WTC11 (cell line): Measurements from ENCODE around the gene DSC3.

Experiments used
- ATF1 ChIP-seq: sonication (generic); formaldehyde crosslinking; IDR thresholded peaks from 2 replicates; pipeline ENCODE4 v1.8.1; 2023; ENCODE audit warnings: mild to moderate bottlenecking, moderate library complexity, missing genetic modification reagents
- CREM ChIP-seq: sonication (generic); formaldehyde crosslinking; IDR thresholded peaks from 2 replicates; pipeline ENCODE4 v1.8.1; 2022; ENCODE audit warnings: mild to moderate bottlenecking, missing genetic modification reagents, moderate library complexity
- HMGXB4 ChIP-seq: sonication (generic); formaldehyde crosslinking; IDR thresholded peaks from 2 replicates; pipeline ENCODE4 v1.8.1; 2023; ENCODE audit warnings: mild to moderate bottlenecking, moderate library complexity, missing genetic modification reagents
- OVOL2 ChIP-seq: fragments of 250-450 bp; sonication (Bioruptor Pico); IDR thresholded peaks from 2 replicates; pipeline ENCODE4 v1.9.0; 2021; ENCODE audit warnings: mild to moderate bottlenecking, borderline replicate concordance
- TF ChIP-seq, protein P1 (sequence below): sonication (generic); formaldehyde crosslinking; IDR thresholded peaks from 2 replicates; pipeline ENCODE4 v1.8.1; 2023; ENCODE audit warnings: mild to moderate bottlenecking, missing genetic modification reagents
- TF ChIP-seq, protein P2 (sequence below): fragments of 200-600 bp; IDR thresholded peaks from 2 replicates; pipeline ENCODE4 v1.8.0; 2022; ENCODE audit warnings: antibody characterized with exemption
- TF ChIP-seq, protein P3 (sequence below): sonication (generic); formaldehyde crosslinking; IDR thresholded peaks from 2 replicates; pipeline ENCODE4 v1.8.0; 2022; ENCODE audit warnings: mild to moderate bottlenecking, missing genetic modification reagents
- TF ChIP-seq, protein P4 (sequence below): sonication (generic); formaldehyde crosslinking; conservative IDR thresholded peaks from 2 replicates; pipeline ENCODE4 v1.8.1; 2022; ENCODE audit warnings: mild to moderate bottlenecking, missing genetic modification reagents

- TF ChIP-seq, protein P1, sequence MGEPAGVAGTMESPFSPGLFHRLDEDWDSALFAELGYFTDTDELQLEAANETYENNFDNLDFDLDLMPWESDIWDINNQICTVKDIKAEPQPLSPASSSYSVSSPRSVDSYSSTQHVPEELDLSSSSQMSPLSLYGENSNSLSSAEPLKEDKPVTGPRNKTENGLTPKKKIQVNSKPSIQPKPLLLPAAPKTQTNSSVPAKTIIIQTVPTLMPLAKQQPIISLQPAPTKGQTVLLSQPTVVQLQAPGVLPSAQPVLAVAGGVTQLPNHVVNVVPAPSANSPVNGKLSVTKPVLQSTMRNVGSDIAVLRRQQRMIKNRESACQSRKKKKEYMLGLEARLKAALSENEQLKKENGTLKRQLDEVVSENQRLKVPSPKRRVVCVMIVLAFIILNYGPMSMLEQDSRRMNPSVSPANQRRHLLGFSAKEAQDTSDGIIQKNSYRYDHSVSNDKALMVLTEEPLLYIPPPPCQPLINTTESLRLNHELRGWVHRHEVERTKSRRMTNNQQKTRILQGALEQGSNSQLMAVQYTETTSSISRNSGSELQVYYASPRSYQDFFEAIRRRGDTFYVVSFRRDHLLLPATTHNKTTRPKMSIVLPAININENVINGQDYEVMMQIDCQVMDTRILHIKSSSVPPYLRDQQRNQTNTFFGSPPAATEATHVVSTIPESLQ (CRISPR knock-in tag) = no peak
- TF ChIP-seq, protein P2, sequence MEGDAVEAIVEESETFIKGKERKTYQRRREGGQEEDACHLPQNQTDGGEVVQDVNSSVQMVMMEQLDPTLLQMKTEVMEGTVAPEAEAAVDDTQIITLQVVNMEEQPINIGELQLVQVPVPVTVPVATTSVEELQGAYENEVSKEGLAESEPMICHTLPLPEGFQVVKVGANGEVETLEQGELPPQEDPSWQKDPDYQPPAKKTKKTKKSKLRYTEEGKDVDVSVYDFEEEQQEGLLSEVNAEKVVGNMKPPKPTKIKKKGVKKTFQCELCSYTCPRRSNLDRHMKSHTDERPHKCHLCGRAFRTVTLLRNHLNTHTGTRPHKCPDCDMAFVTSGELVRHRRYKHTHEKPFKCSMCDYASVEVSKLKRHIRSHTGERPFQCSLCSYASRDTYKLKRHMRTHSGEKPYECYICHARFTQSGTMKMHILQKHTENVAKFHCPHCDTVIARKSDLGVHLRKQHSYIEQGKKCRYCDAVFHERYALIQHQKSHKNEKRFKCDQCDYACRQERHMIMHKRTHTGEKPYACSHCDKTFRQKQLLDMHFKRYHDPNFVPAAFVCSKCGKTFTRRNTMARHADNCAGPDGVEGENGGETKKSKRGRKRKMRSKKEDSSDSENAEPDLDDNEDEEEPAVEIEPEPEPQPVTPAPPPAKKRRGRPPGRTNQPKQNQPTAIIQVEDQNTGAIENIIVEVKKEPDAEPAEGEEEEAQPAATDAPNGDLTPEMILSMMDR = no peak
- TF ChIP-seq ATF1 (CRISPR knock-in tag) (no peak), OVOL2 (CRISPR knock-in tag) (no peak), HMGXB4 (CRISPR knock-in tag) (no peak), CREM (no peak)
- TF ChIP-seq, protein P3, sequence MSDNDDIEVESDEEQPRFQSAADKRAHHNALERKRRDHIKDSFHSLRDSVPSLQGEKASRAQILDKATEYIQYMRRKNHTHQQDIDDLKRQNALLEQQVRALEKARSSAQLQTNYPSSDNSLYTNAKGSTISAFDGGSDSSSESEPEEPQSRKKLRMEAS (CRISPR knock-in tag) = no peak
- TF ChIP-seq, protein P4, sequence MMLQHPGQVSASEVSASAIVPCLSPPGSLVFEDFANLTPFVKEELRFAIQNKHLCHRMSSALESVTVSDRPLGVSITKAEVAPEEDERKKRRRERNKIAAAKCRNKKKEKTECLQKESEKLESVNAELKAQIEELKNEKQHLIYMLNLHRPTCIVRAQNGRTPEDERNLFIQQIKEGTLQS (CRISPR knock-in tag) = no peak
Measured at GRCh38 chr18:30965237-30965636, 77.3 kb downstream of the DSC3 start.
